GM12875 (cell line): ENCODE data around the gene FERMT1.

ENCODE experiments used
- H3K4me3 ChIP-seq: one replicate; pipeline ENCODE4 v1.5.1; 2011; ENCODE audit warnings: low read depth, low read length, control low read depth
- TF ChIP-seq, protein P1 (sequence below): IDR thresholded peaks from 2 replicates; pipeline ENCODE4 v1.5.1; 2011; ENCODE audit warnings: low read depth, mild to moderate bottlenecking, control low read depth, inconsistent platforms, low read length, moderate library complexity, borderline replicate concordance; ENCODE audit not compliant: insufficient read depth

FERMT1 gene

DNA sequence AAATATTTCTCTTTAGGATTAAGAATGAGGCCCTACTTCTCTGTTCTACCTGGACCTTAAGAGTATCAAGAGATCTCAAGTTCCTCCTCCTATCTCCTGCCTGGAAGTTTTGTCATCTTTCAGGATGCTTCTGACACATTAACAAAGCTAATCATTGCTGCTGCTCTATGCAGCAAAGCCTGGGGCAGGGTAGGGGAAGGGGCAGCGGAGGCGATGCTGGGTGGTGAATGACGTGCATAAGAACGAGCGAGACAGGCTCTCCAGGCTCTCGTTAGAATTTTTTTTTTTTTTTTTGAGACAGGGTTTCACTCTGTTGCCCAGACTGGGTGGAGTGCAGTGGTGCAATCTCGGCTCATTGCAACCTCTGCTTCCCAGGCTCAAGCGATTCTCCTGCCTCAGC is 31.2 kb downstream of the FERMT1 start:
- H3K4me3 ChIP-seq: no peak overlapping the region
- TF ChIP-seq, protein P1, sequence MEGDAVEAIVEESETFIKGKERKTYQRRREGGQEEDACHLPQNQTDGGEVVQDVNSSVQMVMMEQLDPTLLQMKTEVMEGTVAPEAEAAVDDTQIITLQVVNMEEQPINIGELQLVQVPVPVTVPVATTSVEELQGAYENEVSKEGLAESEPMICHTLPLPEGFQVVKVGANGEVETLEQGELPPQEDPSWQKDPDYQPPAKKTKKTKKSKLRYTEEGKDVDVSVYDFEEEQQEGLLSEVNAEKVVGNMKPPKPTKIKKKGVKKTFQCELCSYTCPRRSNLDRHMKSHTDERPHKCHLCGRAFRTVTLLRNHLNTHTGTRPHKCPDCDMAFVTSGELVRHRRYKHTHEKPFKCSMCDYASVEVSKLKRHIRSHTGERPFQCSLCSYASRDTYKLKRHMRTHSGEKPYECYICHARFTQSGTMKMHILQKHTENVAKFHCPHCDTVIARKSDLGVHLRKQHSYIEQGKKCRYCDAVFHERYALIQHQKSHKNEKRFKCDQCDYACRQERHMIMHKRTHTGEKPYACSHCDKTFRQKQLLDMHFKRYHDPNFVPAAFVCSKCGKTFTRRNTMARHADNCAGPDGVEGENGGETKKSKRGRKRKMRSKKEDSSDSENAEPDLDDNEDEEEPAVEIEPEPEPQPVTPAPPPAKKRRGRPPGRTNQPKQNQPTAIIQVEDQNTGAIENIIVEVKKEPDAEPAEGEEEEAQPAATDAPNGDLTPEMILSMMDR: no peak

DNA sequence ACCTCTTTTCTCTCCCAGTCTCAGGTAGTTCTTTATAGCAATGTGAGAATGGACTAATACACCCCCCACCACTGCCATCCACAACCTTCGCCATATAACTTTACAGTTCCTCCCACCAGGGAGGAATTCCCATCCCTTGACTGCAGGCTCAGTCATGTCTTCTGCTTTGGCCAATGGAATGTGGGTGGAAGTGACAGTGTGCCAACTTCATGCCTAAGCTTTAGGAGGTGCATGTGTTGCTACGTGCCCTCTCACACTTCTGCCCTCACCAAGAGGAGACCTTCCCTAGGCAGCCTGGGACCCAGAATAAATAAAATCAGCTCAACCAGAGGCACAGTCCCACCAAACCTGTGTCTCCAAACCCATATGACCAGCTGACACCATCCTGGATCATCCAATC is 36.0 kb downstream of the FERMT1 start:
- no peak overlapping the region for H3K4me3 ChIP-seq

DNA sequence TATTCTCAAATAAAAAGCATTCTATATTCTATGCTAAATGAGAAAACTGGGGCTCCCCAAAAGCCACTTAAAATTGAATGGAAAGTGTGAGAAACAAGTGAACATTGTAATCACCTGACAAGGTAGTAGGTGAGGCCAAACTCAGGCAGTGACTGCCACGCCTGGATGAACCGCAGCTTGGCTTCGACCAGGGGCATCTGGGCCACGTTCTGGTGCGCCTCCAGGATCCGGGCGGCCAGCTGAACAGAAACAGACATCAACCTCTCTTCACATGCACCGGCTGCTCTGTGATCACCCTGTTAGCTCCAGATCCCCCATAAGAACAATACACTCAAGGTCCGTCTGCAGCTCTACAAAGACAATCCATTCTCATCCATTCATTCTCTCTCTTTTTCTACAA is 38.9 kb downstream of the FERMT1 start:
- H3K4me3 ChIP-seq: no peak overlapping the region
- TF ChIP-seq, protein P1: no peak

More for the DNA sequence above, 36.0 kb downstream of the FERMT1 start:
- TF ChIP-seq, protein P1: no peak

DNA sequence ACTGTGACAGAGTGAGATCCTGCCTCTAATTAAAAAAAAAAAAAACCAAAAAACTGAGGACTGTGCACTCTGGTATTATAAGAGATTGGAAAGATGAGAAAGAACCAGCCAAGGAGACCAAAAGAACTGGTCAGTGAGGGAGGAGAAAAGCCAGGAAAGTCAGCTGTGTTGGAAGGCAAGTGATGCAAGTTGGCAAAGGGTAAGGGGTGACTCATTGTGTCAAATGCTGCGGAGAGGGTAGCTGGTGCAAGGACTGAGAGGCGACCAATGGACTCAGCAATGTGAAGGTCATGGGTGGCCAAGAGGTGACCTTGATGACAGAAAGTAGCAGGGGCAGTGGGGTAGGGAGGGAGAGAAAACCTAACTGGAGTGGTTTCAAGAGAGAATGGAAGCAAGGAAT is 41.6 kb downstream of the FERMT1 start:
- H3K4me3 ChIP-seq: no peak overlapping the region
- TF ChIP-seq, protein P1: no peak

DNA sequence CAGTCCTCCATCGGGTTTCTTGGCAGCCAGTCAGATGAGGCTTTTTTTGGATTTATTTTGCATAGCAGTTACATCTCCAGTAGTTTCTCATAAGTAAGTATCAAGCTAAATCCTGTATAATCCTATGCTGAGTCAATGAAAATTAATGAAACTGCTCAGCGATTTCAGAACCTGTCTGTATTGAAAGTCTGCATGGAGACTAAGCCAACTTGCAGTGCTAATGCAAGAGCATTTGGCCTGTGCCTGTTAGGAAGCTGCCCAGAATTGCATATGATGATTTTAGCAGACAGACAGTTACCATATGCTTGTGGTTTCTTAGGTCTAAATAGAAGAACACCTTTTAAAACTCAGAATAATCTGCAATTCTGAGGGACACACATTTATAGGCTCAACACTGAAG is 43.8 kb downstream of the FERMT1 start:
- H3K4me3 ChIP-seq: no peak overlapping the region
- TF ChIP-seq, protein P1: no peak

DNA sequence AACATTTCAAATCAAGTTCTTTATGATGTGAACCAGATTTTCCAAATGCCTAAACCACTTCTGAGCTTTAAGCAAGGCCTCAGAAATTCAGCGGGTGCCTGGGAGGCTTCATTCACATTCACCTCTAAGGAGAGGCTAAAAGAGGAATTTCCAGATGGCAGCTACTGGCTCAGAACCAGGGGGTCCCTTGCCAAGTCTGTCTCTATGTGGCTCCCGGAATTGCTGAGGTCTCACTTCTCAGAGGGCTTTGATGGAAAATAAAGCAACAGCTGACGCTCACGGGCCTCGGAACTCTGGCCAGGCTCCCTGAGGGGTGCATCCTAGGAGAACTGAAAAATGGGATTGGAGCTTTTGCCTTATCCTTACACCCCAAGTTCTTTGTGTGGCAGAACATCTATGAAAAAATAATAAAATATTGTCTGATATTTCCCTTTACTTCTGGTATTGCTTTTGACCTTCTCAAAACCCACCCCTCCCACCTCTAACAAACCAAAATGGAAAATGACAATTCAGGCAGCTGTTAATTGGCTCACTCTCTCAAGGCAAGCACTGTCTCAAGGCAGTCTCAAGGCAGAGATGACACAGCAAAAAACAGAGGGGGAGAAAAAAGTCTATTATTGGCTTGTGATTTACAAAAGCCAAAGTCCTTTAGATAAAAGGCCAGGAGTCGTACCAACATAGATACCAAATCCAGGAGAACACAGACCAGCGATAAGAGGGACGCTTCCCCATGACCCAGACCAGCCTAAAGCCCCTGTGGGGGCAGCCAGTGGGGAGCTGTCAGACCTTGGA is 47.2 kb downstream of the FERMT1 start:
- TF ChIP-seq, protein P1: no peak
- H3K4me3 ChIP-seq: no peak overlapping the region

DNA sequence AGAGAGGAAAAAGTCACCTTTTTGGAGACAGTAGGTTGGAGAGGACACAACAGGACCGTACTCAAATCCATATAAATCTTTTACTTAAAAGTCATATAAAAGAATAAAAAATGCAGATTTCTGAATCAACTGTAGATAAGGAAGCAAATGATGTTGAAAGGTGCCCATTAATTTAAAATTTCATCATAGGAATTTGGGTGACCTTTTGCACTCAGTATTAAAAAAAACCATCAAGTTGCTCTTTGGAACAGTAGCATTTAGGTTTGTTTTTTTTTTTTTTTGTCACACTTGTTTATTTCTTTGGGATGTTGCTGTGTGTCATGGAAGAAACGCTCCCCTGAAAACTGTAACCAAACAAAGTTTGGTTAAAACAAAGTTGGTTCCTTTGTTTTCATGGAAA is 48.0 kb downstream of the FERMT1 start:
- H3K4me3 ChIP-seq: no peak overlapping the region
- TF ChIP-seq, protein P1: no peak
